Adrenal gland (tissue), 12 donors: Measurements from ENCODE around the gene PRKG1. TPM values are rescaled to one million over a fixed set of nuclear protein-coding genes. Genes with fewer than 3 reads are reported as not detected.
"Not testable (repeated sequence)": the region's sequence is repeated elsewhere in the genome, so short reads cannot be mapped to it uniquely, and the experiment has no call there.

Source experiments
- DNase-seq, 7 donors: peaks; one replicate each; pipeline ENCODE4 v3.0.0-alpha.2; 2019 to 2020
- H3K27ac ChIP-seq, 5 donors: fragments of 200-600 bp; sonication (generic) in 4 of 5; 1 replicate in 3 of 5; 2 replicates in 2 of 5; pipeline versions ENCODE4 v1.5.1 to v1.8.0; 2016 to 2020; ENCODE audit warnings: mild to moderate bottlenecking in 1 of 5
- H3K27me3 ChIP-seq: fragments of 200-600 bp; 2 replicates; pipeline ENCODE4 v1.8.0; 2021
- H3K36me3 ChIP-seq, 2 donors: fragments of 200-600 bp; replicated peaks in 1 of 2; 1 replicate in 1 of 2; 2 replicates in 1 of 2; pipeline versions ENCODE4 v1.5.1 to v1.8.0; 2018 to 2022
- H3K4me1 ChIP-seq, 2 donors: fragments of 200-600 bp; replicated peaks in 1 of 2; 1 replicate in 1 of 2; 2 replicates in 1 of 2; pipeline versions ENCODE4 v1.5.1 to v1.8.0; 2018 to 2021
- H3K4me3 ChIP-seq, 4 donors: fragments of 200-600 bp; sonication (generic) in 3 of 4; one replicate each; pipeline ENCODE4 v1.5.1; 2016 to 2018
- H3K9me3 ChIP-seq, 3 donors: fragments of 200-600 bp; sonication (generic) in 1 of 3; replicated peaks in 1 of 3; 1 replicate in 2 of 3; 2 replicates in 1 of 3; pipeline versions ENCODE4 v1.5.1 to v1.8.0; 2016 to 2021
- POLR2A ChIP-seq, 2 donors: fragments of 450-650 bp; IDR thresholded peaks; one replicate each; pipeline ENCODE4 v1.6.1; 2017; ENCODE audit warnings: antibody characterized with exemption in 2 of 2, mild to moderate bottlenecking in 2 of 2, moderate library complexity in 1 of 2
- WGBS, 4 donors: extraction: QIAGEN DNeasy Blood & Tissue Kit in 2 of 4; methylation state at CpG; one replicate each; pipeline versions ENCODE4 v1.1.5 to v1.1.7; 2013 to 2017; 5-methylcytosine and 5-hydroxymethylcytosine counted together
- intact Hi-C, 2 donors: fragments of 100-400 bp; cut with DNase I; formaldehyde crosslinking; loops; one replicate each; pipeline versions ENCODE4 v1.14.1 to v1.15.0; 2022 to 2023
- polyA plus RNA-seq, 3 donors: library from polyadenylated mRNA; stranded (reverse); fragments of 200-250 nt in 2 of 3; fragments of 350-450 nt in 1 of 3; fragmentation: Illumina TruSeq in 1 of 3; extraction: RNeasy Lipid Tissue Mini Kit (QIAGEN cat#74804) in 1 of 3; gene quantifications; one replicate each; pipeline ENCODE4 v1.2.3, GENCODE V29; 2013 to 2014
- total RNA-seq, 9 donors: library from RNA; depleted of rRNA in 4 of 9; stranded (reverse); fragments of >200 nt in 4 of 9; fragments of 120-200 nt in 1 of 9; fragmentation: NEBNext Ultra II Directional in 1 of 9; extraction: Animal tissue kit (Norgen Biotek cat#: 25700) in 1 of 9; gene quantifications; one replicate each; pipeline versions ENCODE4 v1.1.0 to v1.2.4, GENCODE V29; 2013 to 2023
- TF ChIP-seq, protein P1 (sequence below), 6 experiments: fragments of 450-650 bp in 4 of 6; fragments of 200-600 bp in 2 of 6; sonication (generic) in 1 of 6; IDR thresholded peaks; 1 replicate in 5 of 6; 2 replicates in 1 of 6; pipeline versions ENCODE4 v1.5.1 to v1.8.0; 2016 to 2021; ENCODE audit warnings: antibody characterized with exemption in 6 of 6, mild to moderate bottlenecking in 2 of 6, moderate library complexity in 1 of 6
- donor health status: healthy with polysubstance abuse.
- donor health status: Bipolar disorder and iron deficiency.
- donor health status: DM: yes; HTN: yes; CAD: no.
- donor health status: DM: no; HTN: no; CAD: no.
- donor health status: DM: no; HTN: no; CAD: no.
- donor health status: DM: yes; HTN: yes; CAD: no.

The PRKG1 gene
- total and polyA plus RNA-seq, 12 donors, result 6.9 to 104 (median 29.7) TPM

DNA sequence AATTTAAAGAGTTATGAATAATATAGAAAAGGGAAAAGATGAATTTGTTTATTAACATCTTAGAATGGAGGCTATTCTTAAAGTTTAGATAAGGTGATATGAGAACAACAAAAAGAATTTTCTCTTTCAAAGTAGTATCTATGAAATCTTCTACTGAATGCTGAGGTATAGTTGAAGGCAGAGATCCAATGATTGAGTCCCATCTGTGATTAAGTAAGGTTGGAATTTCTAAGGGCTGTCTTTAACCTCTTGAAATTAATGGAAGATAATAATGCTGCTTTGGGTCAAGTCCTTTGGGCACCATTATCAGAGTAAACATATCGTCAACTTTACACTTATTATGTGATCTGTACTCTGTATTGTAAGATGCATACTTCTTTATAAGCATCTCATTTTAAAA, 307.9 kb downstream of the PRKG1 start:
- WGBS, 4 donors, result 86 to 97% (median 93%) methylated on average over 1 of the region's 1 CpG
- Histone ChIP-seq H3K36me3 (no peaks in the 10 kb centered on the region), H3K4me3 (no peak overlapping the region), H3K4me1 (peaks cover 3 to 19% of the 10 kb centered on the region in 2 donors), H3K9me3 (no peaks in the 10 kb centered on the region), H3K27me3 (no peaks in the 10 kb centered on the region), H3K27ac (no peak overlapping the region)
- DNase-seq, result no peak
- intact Hi-C loops, result no loop called here
- no peak for TF ChIP-seq POLR2A (IDR thresholded peaks at IDR 0.05)
- TF ChIP-seq, protein P1, sequence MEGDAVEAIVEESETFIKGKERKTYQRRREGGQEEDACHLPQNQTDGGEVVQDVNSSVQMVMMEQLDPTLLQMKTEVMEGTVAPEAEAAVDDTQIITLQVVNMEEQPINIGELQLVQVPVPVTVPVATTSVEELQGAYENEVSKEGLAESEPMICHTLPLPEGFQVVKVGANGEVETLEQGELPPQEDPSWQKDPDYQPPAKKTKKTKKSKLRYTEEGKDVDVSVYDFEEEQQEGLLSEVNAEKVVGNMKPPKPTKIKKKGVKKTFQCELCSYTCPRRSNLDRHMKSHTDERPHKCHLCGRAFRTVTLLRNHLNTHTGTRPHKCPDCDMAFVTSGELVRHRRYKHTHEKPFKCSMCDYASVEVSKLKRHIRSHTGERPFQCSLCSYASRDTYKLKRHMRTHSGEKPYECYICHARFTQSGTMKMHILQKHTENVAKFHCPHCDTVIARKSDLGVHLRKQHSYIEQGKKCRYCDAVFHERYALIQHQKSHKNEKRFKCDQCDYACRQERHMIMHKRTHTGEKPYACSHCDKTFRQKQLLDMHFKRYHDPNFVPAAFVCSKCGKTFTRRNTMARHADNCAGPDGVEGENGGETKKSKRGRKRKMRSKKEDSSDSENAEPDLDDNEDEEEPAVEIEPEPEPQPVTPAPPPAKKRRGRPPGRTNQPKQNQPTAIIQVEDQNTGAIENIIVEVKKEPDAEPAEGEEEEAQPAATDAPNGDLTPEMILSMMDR (IDR thresholded peaks at IDR 0.05), result no peak

DNA sequence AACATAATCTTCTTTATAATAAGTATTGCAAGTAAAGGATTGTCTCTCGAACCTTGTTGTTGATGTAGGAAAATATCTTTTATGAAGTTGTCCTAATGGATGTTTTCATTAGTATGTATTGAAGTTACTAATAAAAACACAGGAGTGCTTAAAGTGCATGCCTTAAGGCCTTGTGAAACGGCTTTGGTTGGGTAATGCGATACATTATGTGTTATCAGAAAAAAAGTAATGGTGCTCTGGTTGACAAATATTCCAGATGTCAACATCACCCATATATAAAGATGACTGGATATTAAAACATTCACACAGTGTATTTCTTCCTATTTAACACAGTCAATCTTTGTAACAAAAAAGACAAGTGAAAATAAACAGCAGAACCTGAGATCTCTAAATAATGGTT, 310.7 kb downstream of the PRKG1 start:
- intact Hi-C loops, result no loop called here
- H3K36me3 ChIP-seq, result no peaks in the 10 kb centered on the region
- H3K4me1 ChIP-seq, result peaks cover 3 to 7% of the 10 kb centered on the region in 2 donors
- H3K4me3 ChIP-seq, result no peak overlapping the region
- H3K27ac ChIP-seq, result no peak overlapping the region
- no peak for TF ChIP-seq POLR2A (IDR thresholded peaks at IDR 0.05)
- TF ChIP-seq, protein P1 (IDR thresholded peaks at IDR 0.05), result no peak
- no peak for DNase-seq
- no peaks in the 10 kb centered on the region for H3K27me3 ChIP-seq
- WGBS, 4 donors, result 76 to 88% (median 82%) methylated on average over 3 of the region's 3 CpGs
- H3K9me3 ChIP-seq, result no peaks in the 10 kb centered on the region

DNA sequence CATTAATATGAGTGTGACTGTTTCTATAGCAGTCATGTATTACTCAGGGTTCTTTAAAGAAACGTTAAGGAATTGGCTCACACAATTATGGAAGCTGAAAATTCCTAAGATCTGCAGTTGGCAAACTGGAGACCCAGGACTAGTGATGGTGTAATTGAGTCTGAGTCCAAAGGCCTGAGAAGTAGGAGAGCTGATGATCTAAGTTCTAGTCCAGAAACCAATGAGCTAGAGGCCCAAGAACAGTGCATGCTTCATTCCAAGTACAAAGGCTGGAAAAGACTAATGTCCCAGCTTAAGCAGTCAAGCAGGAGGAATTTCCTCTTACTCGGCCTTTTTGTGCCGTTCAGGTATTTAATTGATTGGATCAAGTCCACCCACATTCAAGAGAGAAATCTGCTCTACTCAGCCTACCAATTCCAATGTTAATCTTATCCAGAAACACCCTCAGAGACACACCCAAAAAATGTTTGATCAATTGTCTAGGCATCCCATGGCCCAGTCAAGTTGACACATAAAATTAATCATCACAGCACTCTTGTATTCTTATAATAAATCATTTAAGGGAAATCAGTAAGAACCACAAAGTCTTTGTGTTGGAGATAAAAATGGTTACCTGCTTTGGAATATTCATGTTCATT, 312.1 kb downstream of the PRKG1 start:
- no peak for DNase-seq
- H3K4me1 ChIP-seq, result peaks cover 2 to 6% of the 10 kb centered on the region in 2 donors
- TF ChIP-seq POLR2A (IDR thresholded peaks at IDR 0.05), result no peak
- TF ChIP-seq, protein P1 (IDR thresholded peaks at IDR 0.05), result no peak
- H3K9me3 ChIP-seq, result no peaks in the 10 kb centered on the region
- no peak overlapping the region for H3K4me3 ChIP-seq
- no peaks in the 10 kb centered on the region for H3K27me3 ChIP-seq
- no peak overlapping the region for H3K27ac ChIP-seq
- intact Hi-C loops, result no loop called here
- no peaks in the 10 kb centered on the region for H3K36me3 ChIP-seq
- 84 to 87% (median 85%) methylated on average over 3 of the region's 3 CpGs for WGBS, 4 donors

DNA sequence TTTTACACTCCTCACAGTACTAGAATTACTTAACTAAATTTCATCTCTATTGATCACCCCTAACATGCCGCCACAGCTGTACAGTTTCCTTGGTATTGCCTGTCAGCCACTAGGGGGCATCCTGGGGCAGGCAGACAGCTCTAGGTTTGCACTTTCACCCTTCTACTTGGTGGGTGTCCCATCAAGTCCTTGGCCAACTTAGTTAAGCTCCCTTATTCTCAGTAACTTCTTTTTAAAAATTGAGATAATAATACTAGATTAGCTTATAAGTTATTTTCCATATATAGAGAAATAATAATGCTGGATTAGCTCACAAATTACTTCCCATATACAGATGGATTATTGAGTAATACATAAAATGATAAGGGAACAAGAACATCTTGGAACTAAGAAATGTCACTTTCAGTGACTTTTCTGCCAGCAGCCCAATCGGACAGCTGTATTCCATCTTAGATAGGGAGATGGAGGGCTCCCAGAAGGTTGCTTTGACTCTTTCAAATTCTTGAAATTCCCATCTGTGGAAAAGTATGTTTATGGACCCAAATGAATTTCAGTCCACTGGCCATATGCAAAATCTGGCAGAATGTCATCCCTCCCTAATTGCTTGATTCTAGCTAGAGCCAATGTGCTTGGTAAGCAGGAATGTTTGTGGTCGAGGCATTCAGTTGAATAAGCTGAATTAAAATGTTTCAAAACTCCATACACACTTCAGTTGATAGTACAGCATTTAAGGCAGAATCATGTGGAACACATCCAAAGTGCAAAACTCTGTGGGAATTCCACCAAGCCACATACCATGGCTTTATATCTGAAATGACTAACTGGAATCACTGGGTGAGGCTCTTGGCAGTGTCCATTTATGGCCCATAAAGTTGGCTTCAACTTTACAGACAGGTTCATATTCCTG, 315.4 kb downstream of the PRKG1 start:
- no peak overlapping the region for H3K4me3 ChIP-seq
- H3K27me3 ChIP-seq, result no peaks in the 10 kb centered on the region
- TF ChIP-seq, protein P1 (IDR thresholded peaks at IDR 0.05), result peak; percentile 23 to 61 (median 53)
- TF ChIP-seq POLR2A (IDR thresholded peaks at IDR 0.05), result no peak
- no peaks in the 10 kb centered on the region for H3K9me3 ChIP-seq
- peak in 3 of 7 donors; percentile 26 to 46 (median 26) for DNase-seq
- H3K4me1 ChIP-seq, result no peaks in the 10 kb centered on the region
- no peaks in the 10 kb centered on the region for H3K36me3 ChIP-seq
- peak overlapping the region in 1 of 5 donors; percentile 21 for H3K27ac ChIP-seq
- intact Hi-C loops, result loop anchor here in 1 of 2 donors (5.0 kb wide), 1 partner anchor 823 kb away; no protein-coding TSS in a partner anchor
- WGBS, 4 donors, result 59 to 82% (median 73%) methylated on average over 3 of the region's 3 CpGs

GRCh38 chr10:51393006-51393405, 318.7 kb downstream of the PRKG1 start:
- WGBS, 4 donors, result 95 to 99% (median 98%) methylated on average over 16 to 29 of the region's 29 CpGs

More at GRCh38 chr10:51393006-51393405, 318.7 kb downstream of the PRKG1 start:
- not testable (repeated sequence) for DNase-seq, H3K27me3 ChIP-seq, H3K4me1 ChIP-seq, H3K4me3 ChIP-seq, H3K36me3 ChIP-seq, H3K27ac ChIP-seq, H3K9me3 ChIP-seq
- intact Hi-C loops, result loop anchor here in 1 of 2 donors (5.0 kb wide), 1 partner anchor 819 kb away; no protein-coding TSS in a partner anchor
